H54 (cell line): Measurements from ENCODE around the gene ACYP1.

Experiments used
- DNase-seq: peaks from one replicate; pipeline ENCODE4 v3.0.0; 2011; ENCODE audit warnings: low spot score, mixed read lengths; ENCODE audit not compliant: insufficient read length
- FAIRE-seq: peaks from 3 replicates; lab custom pipeline; 2011; peaks lifted over from hg19 to GRCh38; lab: Jason Lieb, UNC
- POLR2A ChIP-seq: IDR thresholded peaks from 2 replicates; pipeline ENCODE4 v1.6.1; 2011; ENCODE audit warnings: low read depth, mild to moderate bottlenecking, low read length

The ACYP1 gene

DNA sequence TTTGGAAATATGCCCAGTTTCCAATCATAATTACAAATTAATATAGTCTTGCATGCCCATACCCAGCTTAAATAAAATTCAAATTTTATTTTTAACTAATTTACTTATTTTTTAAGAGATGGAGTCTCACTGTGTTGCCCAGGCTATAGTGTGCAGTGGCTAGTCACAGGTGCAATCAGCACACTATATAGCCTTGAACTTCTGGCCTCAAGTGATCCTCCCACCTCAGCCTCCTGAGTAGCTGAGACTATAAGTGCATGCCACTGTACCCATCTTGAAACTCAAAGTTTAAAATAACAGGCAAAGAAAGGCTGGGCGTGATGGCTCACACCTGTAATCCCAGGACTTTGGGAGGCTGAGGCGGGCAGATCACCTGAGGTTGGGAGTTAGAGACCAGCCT, 22.9 kb downstream of the ACYP1 start:
- no peak for DNase-seq
- no peak for TF ChIP-seq POLR2A
- no peak for FAIRE-seq

- TF ChIP-seq POLR2A = no peak
- DNase-seq (no peak), FAIRE-seq (no peak)
Measured at GRCh38 chr14:75040507-75040906, 23.3 kb downstream of the ACYP1 start.

DNA sequence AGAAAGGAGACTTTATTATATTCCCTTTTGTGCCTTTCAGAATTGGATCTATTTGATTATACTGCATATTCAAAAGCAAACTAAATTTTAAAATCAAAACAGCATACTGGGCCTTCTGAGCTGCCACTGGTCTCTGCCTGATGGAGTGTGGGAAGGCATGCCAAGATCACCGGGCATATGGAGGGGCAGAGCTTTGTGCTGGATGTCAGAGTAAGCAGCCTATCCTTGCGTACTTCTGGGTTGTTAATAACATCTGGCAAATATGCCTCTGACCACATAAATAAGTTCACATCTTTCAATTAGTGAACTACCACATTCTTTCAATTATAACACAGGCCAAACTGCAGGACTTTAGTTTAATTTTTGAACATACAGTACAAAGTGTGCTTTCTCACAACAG, 30.9 kb downstream of the ACYP1 start:
- FAIRE-seq = no peak
- TF ChIP-seq POLR2A = no peak
- no peak for DNase-seq

DNA sequence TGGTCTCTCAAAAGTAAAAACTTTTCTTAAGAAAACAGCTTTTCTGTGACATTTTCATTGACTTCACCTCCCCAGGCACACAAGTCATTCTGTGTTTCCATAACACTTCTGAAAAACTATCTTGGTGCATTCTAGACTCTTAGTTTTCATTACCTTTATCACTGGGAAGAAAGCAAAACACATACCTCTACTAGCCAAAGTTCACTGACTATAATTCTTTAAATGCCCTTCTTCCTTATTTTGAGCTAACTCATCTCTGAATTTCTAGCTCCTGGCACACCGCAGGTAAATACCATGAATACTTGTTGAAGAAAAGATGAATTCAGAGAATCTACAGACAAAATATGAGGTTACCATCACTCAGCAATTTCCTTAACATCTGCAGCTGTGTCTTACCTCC, 33.7 kb downstream of the ACYP1 start:
- no peak for FAIRE-seq
- no peak for TF ChIP-seq POLR2A
- DNase-seq = no peak

DNA sequence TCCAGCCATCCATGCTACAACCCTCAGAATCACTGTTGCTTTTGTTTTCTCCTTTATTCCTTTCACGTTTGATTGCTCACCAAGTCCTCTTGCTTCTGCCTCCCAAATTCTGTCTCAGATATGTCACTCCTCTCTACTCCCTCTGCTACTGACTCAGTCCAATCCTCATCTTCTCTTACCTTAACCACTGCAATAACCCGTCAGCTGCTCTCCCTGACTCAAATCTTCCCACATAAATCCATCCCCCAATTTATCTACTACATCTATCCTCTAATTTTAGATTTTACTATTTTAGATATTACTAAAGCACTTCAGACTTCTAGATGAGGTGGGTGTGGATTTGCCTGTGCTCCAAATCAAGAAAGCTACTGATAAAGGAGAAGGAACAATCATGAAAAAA, 37.9 kb downstream of the ACYP1 start:
- no peak for FAIRE-seq
- DNase-seq = no peak
- no peak for TF ChIP-seq POLR2A

DNA sequence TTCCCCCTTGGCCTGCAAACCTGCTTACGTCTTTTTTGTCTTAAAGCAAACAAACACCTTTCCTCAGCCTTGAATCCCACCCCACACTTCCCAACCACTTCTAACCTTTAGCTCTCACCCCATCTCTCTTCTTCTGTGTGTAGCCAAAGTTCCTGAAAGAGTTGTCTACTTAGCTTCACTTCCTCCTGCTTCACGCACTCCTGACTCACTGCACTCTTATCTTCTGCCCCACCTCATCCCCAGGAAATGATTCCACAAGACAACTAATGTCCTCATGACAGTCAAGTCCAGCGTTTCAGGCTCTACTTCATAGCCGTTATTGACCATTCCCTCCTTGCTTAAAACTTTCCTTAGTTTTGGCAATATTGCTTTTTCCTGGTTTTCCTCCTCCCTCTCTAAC, 38.7 kb downstream of the ACYP1 start:
- FAIRE-seq = no peak
- no peak for TF ChIP-seq POLR2A

DNA sequence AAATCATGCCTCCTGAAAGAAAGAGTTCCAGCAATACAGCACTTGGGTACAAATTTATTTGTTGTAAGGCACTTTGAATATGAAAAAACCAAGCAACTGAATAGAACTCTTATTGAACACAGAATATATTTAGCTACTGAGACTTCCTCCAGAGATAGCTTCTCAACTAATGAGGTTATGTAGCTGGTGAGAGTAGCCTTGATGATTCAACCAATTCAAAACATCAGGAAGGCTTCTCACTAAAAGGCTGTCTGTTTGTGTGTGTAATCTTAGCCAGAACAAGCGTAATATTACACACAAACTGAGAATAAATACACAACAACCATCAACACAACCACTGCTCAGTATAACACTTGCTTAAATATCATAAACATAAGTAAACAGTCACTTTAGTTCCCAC, 40.7 kb downstream of the ACYP1 start:
- TF ChIP-seq POLR2A = no peak
- FAIRE-seq = peak; percentile 27

More for the DNA sequence above, 38.7 kb downstream of the ACYP1 start:
- DNase-seq = no peak

DNA sequence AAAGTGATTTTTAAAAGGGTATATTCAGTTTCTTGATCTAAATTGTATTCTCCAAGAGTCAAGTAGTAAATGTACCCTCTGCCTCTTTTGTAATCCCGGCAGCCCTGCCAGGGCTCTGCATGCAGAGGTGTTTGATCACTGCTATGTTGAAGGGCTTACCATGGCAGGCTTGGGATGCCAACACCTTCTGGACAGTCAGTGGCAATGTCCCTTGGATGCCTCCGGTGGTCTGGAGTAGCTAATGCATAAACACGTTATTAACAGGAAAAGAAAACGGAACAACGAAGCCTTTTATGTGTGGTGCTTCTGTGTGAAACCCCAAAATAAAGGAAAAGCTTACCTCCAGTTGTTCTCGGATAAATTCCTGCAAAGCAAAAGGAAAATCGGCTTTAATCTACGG, 41.2 kb downstream of the ACYP1 start:
- FAIRE-seq (no peak), DNase-seq (peak; percentile 8)
- no peak for TF ChIP-seq POLR2A

More for the DNA sequence above, 40.7 kb downstream of the ACYP1 start:
- no peak for DNase-seq

GRCh38 chr14:75018694-75019093, 45.1 kb downstream of the ACYP1 start:
- no peak for FAIRE-seq
- DNase-seq = no peak
- TF ChIP-seq POLR2A = no peak

DNA sequence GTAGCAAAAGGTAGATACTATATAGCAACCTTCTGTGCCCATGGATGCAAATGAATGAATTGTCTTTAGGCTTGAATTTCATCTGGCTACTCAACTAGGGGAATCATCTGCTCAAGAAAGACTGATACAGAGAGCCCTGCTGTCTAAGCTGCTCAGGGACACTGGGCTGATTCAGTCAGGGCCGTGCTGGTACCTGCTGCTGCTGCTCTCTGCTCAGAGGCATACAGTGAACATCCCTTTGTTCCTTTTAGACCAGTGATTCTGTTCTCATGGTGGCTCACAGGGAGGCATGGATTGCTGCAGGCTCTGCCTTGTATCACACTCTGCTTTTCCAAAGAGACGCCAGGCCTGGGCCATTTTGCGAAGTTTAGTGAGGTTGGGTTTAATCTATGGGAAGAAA, 47.0 kb downstream of the ACYP1 start:
- FAIRE-seq (no peak), DNase-seq (no peak)
- TF ChIP-seq POLR2A = no peak

DNA sequence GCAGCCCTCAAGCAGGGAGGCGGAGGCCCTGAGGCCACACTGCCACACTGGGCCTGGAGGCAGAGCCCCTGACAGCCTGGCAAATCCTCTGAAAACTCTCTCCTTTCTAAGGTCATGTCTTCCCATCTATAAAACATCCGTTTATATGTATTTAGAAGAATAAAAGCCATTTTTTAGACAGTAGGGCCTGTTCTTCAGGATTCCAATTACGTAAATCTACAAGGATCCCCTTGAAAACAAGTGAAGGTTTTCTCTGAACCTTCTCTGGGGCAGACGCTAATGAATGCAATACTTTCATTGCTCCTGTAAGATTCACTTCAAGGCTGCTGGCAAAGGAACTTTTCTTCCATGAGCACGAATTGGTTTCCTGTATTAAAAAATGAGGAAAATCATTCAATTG, 48.3 kb downstream of the ACYP1 start:
- TF ChIP-seq POLR2A = no peak

DNA sequence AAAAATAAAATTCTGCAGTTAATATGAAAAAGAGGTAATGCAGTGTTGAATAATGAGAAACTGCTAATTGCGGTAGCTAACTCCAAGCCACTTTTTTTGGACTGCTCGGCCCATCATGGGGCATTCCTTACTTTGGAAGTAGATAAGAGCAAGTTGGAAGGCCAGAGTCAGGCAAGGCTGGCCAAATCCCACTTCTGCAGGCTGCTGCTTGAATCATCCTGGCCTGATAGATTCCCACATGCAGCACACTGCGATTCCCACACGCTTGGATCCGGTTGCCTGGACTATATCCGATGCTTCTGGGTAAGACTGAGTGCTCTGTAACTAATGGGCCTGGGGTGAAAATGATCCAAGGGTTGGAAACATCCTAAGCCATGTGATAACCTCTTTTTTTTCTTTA, 50.5 kb downstream of the ACYP1 start:
- TF ChIP-seq POLR2A = no peak
- DNase-seq (no peak), FAIRE-seq (no peak)

More for the DNA sequence above, 48.3 kb downstream of the ACYP1 start:
- no peak for FAIRE-seq
- DNase-seq = no peak

- FAIRE-seq = peak; percentile 87
- DNase-seq = no peak
- no peak for TF ChIP-seq POLR2A
Measured at GRCh38 chr14:75011356-75011994, 52.3 kb downstream of the ACYP1 start.

DNA sequence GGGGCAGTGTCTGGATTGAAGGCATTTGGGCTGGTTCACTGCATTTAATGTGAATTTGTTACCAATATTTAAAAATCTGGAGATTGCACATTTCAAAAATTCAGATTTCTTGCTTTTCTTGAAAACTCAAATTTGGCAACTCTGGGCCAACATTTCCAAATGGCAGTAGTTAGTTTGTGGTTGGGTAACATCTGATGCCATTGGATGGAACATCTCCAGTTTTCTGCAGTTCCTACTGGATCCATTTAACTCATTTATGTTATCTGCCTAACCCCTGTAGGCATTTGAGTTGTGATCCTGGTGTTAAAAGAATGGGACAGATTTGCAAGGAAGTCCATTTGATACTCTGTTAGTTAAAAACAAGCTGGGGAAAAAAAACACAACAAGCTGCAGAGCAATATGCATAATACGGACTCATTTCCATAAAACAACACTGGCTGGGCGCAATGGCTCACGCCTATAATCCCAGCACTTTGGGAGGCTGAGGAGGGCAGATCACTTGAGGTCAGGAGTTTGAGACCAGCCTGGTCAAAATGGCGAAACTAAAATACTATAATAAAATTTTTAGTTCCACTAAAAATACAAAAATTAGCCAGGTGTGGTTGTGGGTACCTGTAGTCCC, 53.2 kb downstream of the ACYP1 start:
- no peak for FAIRE-seq
- no peak for TF ChIP-seq POLR2A
- DNase-seq = no peak

DNA sequence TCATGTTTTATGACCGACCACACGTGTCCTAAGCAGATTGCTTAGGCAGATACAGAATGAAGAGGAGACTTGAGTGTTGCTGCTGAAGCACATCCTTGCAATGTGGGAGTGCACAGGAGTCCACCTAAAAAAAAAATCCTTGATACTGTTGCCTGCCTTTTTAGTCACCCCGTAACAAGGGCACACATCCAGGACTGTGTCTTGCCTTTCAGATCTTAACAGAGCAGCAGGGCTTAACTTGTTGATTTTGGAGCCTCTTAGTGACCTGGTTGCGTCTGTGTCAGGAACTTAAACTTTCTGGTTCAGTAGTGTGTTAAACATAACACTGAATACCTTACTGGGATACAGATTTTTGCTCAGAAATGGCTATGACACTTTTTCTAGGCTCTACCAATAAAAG, 54.6 kb downstream of the ACYP1 start:
- no peak for TF ChIP-seq POLR2A
- FAIRE-seq (no peak), DNase-seq (no peak)
